HCEC 1CT (cell line): ENCODE results near the gene PLCL1.

Source experiments
- DNase-seq: peaks from one replicate; pipeline ENCODE4 v3.0.0-alpha.2; 2017

PLCL1 gene

DNA sequence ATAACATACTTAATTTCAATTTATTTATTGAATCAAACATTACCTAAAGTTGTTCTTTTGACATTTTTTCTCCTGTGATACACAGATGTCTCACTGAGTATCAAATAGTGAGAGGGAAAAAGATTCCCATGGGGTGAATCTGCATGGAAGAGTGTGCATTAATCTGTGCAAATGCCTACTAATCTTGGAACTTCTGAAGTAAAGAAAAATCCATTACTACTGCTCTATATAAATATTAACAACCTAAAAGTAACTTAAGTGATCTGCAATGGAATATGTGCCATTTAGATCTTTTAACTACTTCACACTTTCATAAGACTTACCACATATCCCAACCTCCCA, 125.5 kb downstream of the PLCL1 start:
- DNase-seq, result no peak

DNA sequence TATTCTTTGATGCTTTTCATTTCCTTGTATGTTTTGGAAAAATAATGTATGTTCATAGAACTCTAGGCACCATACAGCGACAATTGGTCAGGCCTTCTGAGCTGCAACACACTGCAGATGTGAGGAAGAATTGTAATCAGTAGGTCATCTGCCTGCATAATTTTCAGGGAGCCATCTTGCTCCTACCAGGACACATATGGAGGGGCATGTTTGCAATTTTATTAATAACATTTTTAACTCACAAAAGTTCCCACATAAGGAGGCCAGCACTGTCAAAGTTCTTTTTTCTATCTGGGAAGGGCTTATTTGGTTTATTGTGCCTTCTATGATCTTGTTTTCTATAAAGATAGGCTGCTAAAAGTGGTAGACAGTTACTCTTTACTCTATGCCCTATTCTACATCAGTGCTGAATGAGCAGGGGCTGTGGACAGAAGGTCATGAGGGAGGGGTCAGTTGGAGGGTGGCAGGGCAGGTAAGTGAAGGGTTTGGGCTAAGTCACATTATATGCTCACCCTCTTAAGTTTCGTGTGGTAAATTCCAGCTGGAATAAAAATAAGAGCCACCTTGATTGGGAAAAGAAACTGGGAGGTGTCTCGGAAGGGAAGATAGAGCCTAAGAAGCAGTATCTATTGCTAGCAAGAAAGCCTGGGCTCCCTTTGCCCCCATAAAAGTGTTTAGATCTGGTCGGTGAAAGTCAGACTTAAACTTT, 126.3 kb downstream of the PLCL1 start:
- no peak for DNase-seq

DNA sequence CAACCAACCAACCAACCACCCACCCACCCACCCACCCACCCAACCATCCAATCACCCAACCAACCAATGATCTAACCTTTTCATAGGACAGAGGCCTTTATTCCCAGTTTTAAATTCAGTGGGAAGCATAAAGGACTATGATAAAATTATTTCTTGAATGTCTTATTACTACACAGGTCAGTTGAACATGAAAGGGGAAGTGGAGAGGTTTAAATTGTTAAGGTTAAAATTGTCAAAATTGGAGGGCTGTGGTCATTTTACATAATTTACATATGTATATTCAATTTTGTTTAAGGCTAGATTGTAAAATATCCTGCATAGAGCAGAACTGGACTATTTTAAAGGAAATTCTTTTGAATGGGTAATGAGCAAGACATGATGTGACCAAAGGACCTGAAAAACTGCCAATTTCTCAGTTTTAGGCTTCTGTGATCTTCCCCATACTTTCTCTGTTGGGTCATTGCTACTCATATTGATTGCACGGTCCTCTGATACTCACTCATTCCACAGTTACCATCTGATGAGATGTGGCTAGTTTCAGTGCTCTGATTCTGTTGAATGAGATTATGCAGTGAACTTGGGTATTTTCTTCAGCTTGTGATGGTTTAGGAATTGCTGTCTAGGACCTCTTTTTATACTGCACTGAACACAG, 127.4 kb downstream of the PLCL1 start:
- no peak for DNase-seq

DNA sequence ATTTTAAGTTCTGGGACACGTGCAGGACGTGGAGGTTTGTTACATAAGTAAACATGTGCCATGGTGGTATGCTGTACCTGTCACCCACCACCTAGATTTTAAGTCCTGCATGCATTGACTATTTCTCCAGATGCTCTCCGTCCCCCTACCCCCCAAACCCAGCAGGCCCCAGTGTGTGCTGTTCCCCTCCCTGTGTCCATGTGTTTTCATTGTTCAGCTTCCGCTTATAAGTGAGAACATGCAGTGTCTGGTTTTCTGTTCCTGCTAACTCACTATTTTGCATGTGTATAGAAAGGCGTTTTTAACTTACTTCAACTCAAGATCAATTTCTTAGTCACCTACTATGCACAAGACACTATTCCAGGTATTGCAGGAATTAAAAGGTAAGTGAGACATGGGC, 128.0 kb downstream of the PLCL1 start:
- DNase-seq, result no peak

DNA sequence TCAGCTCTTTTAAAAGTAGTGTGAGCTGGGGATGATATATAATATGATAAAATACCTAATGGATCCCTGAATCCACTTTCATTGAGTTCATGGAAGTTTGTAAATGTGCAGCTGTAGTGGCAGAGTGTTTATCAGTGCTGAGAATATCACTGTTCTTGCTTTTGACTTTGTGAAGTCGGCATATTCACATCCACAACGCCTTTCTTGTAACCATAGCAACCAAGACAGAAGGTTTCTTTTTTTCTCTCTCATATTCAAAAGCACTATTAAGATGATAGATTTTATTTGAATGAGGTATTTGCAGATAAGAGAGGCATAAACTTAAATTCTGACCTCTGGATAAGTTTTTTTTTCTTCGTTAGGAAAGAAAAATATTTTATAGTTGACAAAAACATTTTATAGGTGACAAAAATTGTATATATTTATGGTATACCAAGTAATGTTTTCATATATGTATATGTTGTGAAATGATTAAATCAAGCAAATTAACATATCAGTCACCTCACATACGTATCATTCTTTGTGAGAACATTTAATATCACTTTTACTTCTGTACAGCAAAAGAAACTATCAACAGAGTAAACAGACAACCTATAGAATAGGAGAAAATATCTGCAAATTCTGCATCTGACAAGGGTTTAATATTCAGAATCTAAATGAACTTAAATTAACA, 130.0 kb downstream of the PLCL1 start:
- DNase-seq, result no peak

DNA sequence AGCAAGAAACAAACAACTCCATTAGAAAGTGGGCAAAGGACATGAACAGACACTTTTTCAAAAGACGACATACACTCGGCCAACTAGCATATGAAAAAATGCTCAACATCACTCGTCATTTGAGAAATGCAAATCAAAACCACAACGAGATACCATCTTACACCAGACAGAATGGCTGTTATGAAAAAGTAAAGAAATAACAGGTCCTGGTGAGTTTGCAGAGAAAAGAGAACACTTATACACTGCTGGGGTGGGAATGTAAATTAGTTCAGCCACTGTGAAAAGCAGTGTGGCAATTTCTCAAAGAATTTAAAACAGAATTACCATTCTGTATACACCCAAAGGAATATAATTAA, 130.5 kb downstream of the PLCL1 start:
- DNase-seq, result no peak

DNA sequence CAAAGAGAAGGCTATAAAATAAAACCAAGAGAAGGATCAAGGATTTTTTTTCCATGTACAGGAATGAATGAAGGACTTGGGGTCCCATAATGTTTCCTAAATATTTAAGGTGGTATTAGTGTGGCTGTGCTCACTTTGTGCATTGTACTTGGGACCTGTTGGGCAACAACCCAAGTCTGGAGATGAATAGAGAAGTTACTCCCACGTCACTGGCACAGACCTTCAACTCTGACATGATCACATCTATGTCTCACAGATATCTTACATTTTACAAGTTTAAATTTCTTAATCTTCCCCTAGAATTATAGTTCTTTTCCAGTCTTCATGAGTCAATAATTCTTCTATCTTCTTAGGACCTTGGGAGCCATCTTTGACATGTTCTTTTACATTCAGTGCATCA, 133.4 kb downstream of the PLCL1 start:
- no peak for DNase-seq

DNA sequence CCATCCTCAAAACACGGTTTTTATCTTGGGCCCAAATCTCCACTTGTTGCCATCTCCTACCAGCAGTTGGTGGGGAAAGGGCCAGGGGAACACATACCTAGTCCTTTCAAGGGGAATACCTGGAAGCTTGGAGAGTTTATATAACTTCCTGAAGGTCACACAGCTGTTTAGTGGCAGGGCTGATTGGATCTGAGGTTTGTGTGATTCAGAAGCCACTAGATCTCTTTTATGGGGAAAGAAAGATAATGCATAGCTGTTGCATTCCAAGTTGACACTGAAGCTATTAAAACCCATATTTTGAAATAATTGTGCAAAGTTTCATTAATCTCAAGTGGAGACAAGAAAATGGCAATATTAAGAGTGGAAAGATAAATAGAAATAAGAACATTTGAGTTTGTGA, 134.2 kb downstream of the PLCL1 start:
- no peak for DNase-seq

DNA sequence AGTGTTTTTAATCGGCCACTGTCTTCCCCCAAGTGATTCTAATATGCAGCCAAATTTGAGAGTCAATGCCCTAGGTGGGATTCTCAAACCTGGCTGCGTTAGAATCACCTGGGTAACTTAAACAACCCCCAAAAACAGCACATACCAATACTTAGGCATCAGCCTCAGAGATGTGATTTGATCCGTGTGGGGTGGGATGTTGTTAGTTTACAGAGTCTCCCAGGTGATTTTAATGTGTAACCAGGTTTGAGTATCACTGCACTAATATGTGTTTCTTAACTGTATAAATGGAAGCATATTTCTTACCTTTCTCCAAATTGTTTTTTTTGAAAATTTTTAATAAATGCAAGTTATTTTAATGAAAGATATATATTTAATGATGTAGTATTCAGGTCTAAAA, 135.4 kb downstream of the PLCL1 start:
- DNase-seq, result no peak

DNA sequence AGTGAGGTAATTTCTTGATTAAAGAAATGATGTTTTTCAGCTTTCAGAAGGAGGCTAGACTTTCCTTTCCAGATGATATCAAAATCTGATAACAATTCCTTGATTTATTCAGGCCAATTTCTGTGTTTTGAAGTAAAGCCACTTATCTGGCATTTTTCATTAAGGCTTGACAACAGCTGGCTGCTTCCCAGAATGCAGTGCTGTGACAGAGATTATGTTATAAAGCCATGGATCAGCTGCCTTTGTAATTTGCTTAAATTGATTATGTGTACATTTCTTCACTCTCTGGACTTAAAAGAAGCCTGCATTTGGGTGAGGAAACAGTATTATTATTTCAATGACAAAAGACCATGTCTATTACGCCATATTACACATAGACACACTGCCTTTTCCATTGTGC, 136.0 kb downstream of the PLCL1 start:
- DNase-seq, result no peak

DNA sequence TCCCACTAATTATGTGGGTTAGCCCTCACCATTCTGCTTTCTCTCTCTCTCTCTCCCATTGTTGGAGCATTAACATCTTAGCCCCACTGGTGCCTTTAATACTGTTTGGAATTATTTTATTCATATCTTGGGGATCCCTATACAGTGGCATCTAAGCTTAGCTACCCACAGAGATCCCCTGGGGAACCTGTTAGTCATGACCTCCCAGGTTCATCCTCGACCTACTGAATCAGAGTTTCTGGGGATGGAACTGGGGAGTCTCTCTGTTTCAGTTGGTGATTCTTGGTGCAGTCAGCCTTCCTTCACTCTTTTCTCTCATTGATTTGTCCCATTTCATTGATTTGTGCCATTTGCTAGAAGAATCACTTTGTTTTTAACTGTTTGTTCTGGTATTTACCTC, 137.3 kb downstream of the PLCL1 start:
- no peak for DNase-seq

DNA sequence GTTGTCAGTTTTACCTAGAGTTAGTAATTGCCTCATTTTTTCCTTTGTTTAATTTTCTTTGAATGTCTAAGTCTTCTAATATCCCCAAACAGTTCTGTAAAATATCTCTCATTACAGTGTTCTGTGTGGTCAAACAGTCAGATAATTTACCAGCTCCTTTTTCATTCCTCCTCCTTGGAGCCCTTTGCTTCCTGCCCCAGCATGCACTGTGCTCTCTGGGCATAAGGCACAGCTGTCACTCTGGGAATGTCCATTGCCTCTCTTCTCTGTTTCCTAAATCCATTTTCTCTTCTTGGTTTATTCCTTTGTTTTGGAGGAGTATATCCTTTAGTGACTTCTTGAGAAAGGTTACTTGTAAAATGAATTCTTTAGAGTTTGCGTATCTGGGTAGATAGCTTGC, 139.3 kb downstream of the PLCL1 start:
- DNase-seq, result no peak

DNA sequence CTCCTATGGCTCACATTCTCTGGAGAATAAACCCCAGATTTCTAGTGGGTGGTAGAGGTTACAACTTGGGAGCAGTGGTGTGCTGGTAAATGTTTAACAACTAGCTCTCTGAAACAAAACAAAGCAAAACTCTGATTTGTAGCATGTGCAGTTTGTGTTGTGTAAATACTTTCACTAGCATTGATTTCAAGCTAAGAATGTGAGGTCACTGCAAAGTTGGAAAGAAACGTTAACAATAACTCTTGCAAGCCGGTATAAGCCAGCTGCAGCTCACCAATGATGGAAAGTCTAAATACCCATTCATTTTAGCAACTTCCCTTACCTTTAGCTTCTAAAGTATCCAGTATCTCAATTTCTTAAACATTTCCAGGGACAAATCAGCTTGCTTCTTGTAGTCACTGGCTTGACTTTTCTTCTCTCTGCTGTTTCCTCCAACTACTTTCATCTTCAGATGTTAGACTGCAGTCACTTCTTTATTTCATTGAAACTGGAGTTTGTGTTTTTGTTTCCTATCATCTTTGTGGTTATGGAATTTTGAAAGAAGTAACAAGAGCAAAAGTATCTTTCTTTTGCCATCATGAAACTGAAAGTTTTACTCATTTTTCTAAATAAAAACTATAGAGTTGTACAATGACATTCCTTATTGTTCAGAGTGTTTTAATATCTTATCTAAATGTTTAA, 140.2 kb downstream of the PLCL1 start:
- no peak for DNase-seq

DNA sequence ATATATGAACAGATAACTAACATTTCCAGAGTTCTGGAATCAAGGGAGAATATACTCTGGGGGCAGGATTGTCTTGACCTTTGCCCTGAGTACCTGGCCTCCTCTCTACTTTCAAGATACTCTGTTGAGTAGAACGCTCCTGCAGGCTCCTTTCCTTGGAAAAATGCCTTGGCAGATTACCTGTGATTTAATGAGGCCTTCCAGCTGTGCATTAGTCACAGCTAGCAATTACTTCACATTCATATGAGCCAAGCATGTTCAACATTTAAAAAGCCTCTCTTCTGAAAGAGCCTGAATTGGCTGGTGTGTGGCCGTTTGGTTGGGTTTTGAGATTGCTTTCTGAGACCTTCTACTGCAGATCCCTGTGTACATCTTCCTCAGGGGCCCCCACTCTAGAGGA, 142.2 kb downstream of the PLCL1 start:
- no peak for DNase-seq

DNA sequence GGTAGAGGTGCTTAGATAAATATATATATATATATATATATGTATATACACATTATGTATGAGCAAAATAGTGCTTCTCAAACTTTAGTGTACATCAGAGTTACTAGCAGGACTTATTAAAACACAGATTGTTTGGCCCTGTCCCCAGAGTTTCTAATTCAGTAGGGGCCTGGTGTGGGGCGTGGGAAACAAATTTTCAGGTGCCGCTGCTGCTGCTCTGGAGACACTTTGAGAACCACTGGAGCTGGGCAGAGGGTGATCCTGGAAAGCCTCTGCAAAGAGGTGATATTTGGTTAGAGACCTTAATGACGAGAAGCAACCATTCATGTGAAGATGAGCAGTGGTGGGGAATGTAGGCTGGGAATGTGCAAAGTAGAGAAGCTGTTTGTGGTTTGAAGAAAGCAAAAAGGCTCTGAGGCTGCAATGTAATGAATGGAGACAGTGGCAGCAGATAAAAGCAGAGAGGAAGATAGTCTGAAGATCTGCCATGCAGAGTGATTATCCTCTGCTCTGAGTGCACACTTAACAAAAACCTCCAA, 142.9 kb downstream of the PLCL1 start:
- DNase-seq, result no peak

DNA sequence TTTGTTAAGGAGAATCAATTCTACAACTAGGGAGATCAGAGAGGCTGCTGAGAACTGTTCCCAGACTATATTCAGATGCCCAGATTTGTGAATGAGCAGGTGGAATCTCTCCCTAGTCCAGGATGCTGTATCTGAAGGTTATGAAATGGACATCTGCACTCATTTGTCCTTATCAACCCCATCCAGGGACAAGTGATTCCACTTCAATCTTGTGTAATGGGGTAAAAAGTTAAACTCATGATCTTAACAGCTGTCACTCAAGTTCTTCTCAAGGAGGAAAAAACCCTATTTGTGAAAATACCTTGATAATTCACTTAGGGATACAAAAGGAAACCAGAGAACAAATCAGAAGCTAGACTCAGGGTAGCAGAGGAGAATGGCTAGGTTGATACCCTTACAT, 144.8 kb downstream of the PLCL1 start:
- DNase-seq, result no peak

DNA sequence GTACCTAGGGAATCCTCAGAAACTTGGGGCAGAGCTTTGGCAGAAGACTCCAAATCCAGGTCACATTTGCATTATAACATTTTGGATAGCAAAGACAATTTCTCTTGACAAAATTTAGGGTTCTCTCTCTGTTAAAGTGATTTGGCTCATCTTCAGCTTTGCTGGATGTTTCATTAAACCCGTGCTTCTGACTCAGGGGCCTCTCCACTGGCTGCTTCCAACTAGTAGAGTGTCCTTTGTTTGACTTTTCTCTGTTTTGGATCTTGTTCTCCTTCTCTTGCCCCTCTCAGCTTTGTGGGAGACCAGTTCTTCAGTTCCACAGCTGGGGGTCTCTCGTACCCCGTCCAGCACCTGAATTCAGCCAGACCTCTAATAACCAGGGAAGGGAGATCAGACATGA, 145.6 kb downstream of the PLCL1 start:
- DNase-seq, result peak; percentile 2

DNA sequence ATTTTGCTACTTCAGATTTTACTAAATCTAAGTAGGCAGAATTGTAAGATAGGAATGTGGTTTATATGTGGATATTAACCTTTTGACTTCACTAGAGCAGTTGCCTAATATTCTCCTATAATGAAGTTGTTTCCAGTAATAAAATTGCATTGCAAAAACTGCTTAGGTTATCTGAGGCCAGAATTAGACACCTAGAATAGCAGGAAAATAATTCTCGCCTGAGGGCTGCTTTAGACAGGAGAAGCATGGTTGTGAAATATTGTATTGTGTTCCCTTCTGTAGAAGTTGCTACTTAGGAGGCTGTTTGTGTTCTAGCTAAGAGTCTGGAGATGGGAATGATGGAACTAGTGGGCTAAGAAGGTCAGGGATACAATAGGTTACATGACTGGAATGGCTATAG, 146.3 kb downstream of the PLCL1 start:
- DNase-seq, result no peak

DNA sequence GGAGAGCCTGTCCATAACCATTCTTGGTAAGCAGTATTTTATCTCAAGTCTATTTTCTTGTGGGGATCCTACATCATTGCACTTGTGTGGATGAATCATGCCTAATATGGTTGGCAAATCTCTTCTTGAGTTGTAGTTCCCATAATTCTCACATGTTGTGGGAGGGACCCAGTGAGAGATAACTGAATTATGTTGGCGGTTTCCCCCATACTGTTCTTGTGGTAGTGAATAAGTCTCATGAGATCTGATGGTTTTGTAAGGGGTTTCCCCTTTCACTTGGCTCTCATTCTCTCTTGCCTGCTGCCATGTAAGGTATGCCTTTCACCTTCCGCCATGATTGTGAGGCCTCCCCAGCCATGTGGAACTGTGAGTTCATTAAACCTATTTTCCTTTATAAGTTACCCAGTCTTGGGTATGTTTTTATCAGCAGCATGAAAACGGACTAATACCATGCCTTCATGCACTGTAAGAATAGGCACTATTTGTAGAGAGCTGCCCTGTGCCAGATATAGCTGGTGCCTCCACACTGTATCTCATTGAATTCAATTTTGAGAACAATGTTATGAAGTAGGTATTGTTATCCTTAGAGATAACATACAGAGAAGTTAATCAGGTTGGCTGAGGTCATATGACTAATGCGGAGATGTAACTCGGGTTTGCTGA, 148.3 kb downstream of the PLCL1 start:
- no peak for DNase-seq

DNA sequence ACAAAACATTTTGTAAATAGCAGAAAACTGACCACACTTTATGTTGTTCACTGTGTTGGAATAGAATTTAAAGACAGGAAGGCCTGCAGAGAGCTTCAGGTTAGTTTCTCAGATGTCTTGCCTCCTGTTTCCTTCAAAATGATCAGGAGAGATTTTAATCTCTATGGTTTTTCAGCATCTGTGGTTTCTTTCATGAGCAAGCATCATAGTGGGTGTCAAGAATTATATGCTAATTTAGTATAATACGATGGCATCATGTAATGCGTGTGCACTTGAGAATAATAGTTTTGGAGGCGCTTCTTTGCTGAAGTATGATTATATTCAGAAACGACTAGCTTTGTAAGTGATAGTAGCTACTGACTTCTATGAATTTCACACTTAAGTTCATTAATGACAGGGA, 149.9 kb downstream of the PLCL1 start:
- no peak for DNase-seq

DNA sequence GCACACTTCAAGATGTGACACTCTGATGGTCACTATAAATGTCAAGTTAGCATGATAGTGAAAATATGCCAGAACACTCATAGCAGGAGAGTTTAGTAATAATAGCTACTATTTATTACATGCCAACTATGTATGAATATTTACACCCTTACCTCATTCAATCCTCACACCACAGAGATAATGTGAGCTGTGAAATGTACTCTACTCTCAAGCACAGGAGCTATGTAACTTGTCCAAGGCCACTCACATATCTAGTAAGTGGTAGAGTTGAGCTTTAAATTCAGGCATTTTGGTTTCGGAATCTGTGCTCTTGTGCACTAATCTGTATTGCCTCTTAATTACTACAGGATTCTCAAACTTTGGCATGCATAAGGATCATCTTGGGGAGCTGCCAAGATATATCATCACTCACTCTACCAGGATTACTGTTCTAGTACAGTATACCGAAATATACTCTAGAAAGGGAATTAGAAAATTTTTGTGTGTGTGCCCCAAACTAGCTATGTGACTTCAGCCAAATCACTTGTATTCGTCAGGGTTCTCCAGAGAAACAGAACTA, 154.3 kb downstream of the PLCL1 start:
- no peak for DNase-seq

DNA sequence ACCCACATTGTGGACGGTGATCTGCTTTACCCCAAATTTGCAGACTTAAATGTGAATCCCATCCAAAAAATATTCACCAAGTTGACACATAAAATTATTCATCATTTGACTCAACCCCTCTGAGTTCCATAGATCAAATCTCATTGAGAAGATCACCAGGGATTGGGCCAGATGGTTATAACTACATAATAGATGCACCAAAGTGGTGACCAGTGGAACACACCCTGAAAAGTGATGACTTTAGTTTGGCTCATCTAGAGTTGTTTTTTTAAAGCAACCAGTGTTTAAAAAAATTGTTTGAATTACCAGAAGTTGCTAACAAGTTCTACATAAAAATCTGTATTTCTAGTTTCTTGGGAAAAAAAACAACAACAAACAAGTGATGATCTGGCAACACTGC, 155.0 kb downstream of the PLCL1 start:
- DNase-seq, result no peak

DNA sequence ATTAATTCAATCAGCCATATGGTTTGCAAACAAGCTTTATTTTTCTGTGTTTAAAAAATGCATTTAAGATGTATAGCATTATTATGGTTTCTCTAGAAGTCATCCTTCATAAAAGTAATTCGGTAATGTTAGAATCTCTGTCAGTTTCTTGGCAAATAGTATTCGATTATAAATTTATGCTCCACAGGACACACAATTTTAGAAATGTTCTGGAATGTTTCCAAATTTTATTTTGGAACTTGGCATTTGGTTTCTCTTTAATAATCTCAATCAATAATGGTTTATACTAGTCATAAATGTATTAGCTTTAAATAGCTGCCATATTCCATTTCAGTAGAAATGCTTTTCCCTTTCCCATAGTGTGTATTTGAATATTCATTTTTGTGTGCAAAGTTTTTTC, 156.4 kb downstream of the PLCL1 start:
- no peak for DNase-seq
